IMR-90 (cell line): ENCODE measurements around the gene GAS7. TPM values are rescaled to one million over a fixed set of nuclear protein-coding genes. Genes with fewer than 3 reads are reported as not detected.
A peak's percentile ranks its signal among the peaks of the same experiment; 100 is the strongest.

Source experiments
- ATAC-seq: fragments of 200-7000 bp; cut with Tn5 transposase; 2 replicates; pipeline ENCODE4 v1.9.1; 2020; ENCODE audit warnings: low read depth, mild to moderate bottlenecking, moderate library complexity
- BruUV-seq: library from RNA; stranded (reverse); fragments of 400-500 nt; replicated peaks from 2 replicates; lab custom pipeline; 2021; lab: Mats Ljungman, UMichigan
- CTCF ChIA-PET: fragments of 300-600 bp; formaldehyde crosslinking; extraction: SDS; loops from one replicate; lab custom pipeline; 2021; ENCODE audit warnings: antibody characterized with exemption; lab: Yijun Ruan, JAX
- POLR2A ChIA-PET: fragments of 300-600 bp; sonication (Branson Sonifier 250); formaldehyde crosslinking; loops from one replicate; lab custom pipeline; 2022; ENCODE audit warnings: antibody characterized with exemption; ENCODE audit not compliant: unreplicated experiment; lab: Charles Lee
- DNase-seq: peaks from one replicate; pipeline ENCODE4 v3.0.0; 2013
- H2AFZ ChIP-seq: replicated peaks from 2 replicates; pipeline ENCODE3; 2013; ENCODE audit warnings: low read length, mild to moderate bottlenecking; ENCODE audit not compliant: poor library complexity
- H2AK5ac ChIP-seq: 2 replicates; pipeline ENCODE4 v1.6.1; 2013; ENCODE audit warnings: low read depth, low read length, inconsistent platforms
- H2AK9ac ChIP-seq: replicated peaks from 2 replicates; pipeline ENCODE3; 2013; ENCODE audit warnings: mild to moderate bottlenecking, low read depth, low read length, moderate library complexity; ENCODE audit not compliant: poor library complexity
- H2BK120ac ChIP-seq: 2 replicates; pipeline ENCODE4 v1.6.1; 2013; ENCODE audit warnings: low read depth, low read length, inconsistent platforms
- H2BK15ac ChIP-seq: 3 replicates; pipeline ENCODE4 v1.6.1; 2013; ENCODE audit warnings: low read depth, low read length, inconsistent platforms
- H2BK20ac ChIP-seq: 2 replicates; pipeline ENCODE4 v1.6.1; 2013; ENCODE audit warnings: low read depth, mild to moderate bottlenecking, inconsistent platforms, low read length, moderate library complexity
- H2BK5ac ChIP-seq: 2 replicates; pipeline ENCODE4 v1.6.1; 2013; ENCODE audit warnings: mild to moderate bottlenecking, low read depth, low read length, inconsistent platforms; ENCODE audit not compliant: poor library complexity, severe bottlenecking
- H3K14ac ChIP-seq: replicated peaks from 2 replicates; pipeline ENCODE4 v1.6.1; 2013; ENCODE audit warnings: low read depth, low read length, inconsistent platforms
- H3K18ac ChIP-seq: 2 replicates; pipeline ENCODE4 v1.6.1; 2013; ENCODE audit warnings: low read depth, low read length, control low read depth
- H3K23ac ChIP-seq: 2 replicates; pipeline ENCODE4 v1.6.1; 2013; ENCODE audit warnings: low read depth, low read length, inconsistent platforms
- H3K27ac ChIP-seq: 2 replicates; pipeline ENCODE4 v1.5.1; 2013; ENCODE audit warnings: mild to moderate bottlenecking, control low read depth, low read length; ENCODE audit not compliant: insufficient read depth
- H3K27me3 ChIP-seq: 2 replicates; pipeline ENCODE4 v1.6.1; 2013; ENCODE audit warnings: low read length; ENCODE audit not compliant: control insufficient read depth, insufficient read depth
- H3K36me3 ChIP-seq: 2 replicates; pipeline ENCODE4 v1.6.1; 2013; ENCODE audit warnings: low read length, mixed read lengths; ENCODE audit not compliant: control insufficient read depth, insufficient read depth
- H3K4ac ChIP-seq: 2 replicates; pipeline ENCODE4 v1.6.1; 2013; ENCODE audit warnings: low read depth, low read length, inconsistent platforms
- H3K4me1 ChIP-seq: 2 replicates; pipeline ENCODE4 v1.6.1; 2013; ENCODE audit warnings: low read length, mixed read lengths; ENCODE audit not compliant: control insufficient read depth, insufficient read depth
- H3K4me2 ChIP-seq: 2 replicates; pipeline ENCODE4 v1.6.1; 2013; ENCODE audit warnings: low read depth, mild to moderate bottlenecking, control low read depth, low read length, moderate library complexity
- H3K4me3 ChIP-seq: 2 replicates; pipeline ENCODE4 v1.5.1; 2013; ENCODE audit warnings: low read depth, mild to moderate bottlenecking, control low read depth, low read length, moderate library complexity; ENCODE audit not compliant: insufficient read depth
- H3K56ac ChIP-seq: 2 replicates; pipeline ENCODE4 v1.6.1; 2013; ENCODE audit warnings: low read length, inconsistent platforms; ENCODE audit not compliant: insufficient read depth; ENCODE audit errors: extremely low read depth
- H3K79me1 ChIP-seq, 2 experiments: 2 replicates each; pipeline ENCODE4 v1.6.1; 2013; ENCODE audit warnings: low read length in 2 of 2, inconsistent platforms in 1 of 2, low read depth in 1 of 2
- H3K9ac ChIP-seq: 2 replicates; pipeline ENCODE4 v1.6.1; 2013; ENCODE audit warnings: low read depth, low read length, control low read depth
- H3K9me1 ChIP-seq: 2 replicates; pipeline ENCODE4 v1.6.1; 2013; ENCODE audit warnings: low read length, inconsistent platforms; ENCODE audit not compliant: insufficient read depth
- H3K9me3 ChIP-seq: 2 replicates; pipeline ENCODE4 v1.6.1; 2013; ENCODE audit warnings: low read length; ENCODE audit not compliant: control insufficient read depth, insufficient read depth
- H4K20me1 ChIP-seq: 2 replicates; pipeline ENCODE4 v1.6.1; 2013; ENCODE audit warnings: low read length, inconsistent platforms; ENCODE audit not compliant: insufficient read depth
- H4K5ac ChIP-seq: 2 replicates; pipeline ENCODE4 v1.6.1; 2013; ENCODE audit warnings: mild to moderate bottlenecking, low read depth, low read length, control low read depth
- H4K8ac ChIP-seq, 2 experiments: 2 replicates each; pipeline ENCODE4 v1.6.1; 2013; ENCODE audit warnings: low read depth in 2 of 2, low read length in 2 of 2, control low read depth in 1 of 2, inconsistent platforms in 1 of 2
- H4K91ac ChIP-seq: 2 replicates; pipeline ENCODE4 v1.6.1; 2013; ENCODE audit warnings: low read depth, low read length, inconsistent platforms; ENCODE audit not compliant: insufficient read depth
- BHLHE40 ChIP-seq: fragments of 150-350 bp; IDR thresholded peaks from 2 replicates; pipeline ENCODE4 v1.6.1; 2016; ENCODE audit warnings: mild to moderate bottlenecking, low read depth, low read length
- CEBPB ChIP-seq: IDR thresholded peaks from 2 replicates; pipeline ENCODE4 v1.6.1; 2012; ENCODE audit warnings: low read depth, low read length, improper control_type of control experiment
- CTCF ChIP-seq: conservative IDR thresholded peaks from 2 replicates; pipeline ENCODE4 v1.5.1; 2012; ENCODE audit warnings: mild to moderate bottlenecking, low read depth, low read length, improper control_type of control experiment
- MAFK ChIP-seq: IDR thresholded peaks from 2 replicates; pipeline ENCODE4 v1.6.1; 2012; ENCODE audit warnings: low read depth, low read length, improper control_type of control experiment
- RCOR1 ChIP-seq: IDR thresholded peaks from 2 replicates; pipeline ENCODE4 v1.6.1; 2012; ENCODE audit warnings: mild to moderate bottlenecking, low read length, improper control_type of control experiment; ENCODE audit not compliant: insufficient replicate concordance
- RFX5 ChIP-seq: IDR thresholded peaks from 2 replicates; pipeline ENCODE4 v1.8.0; 2012; ENCODE audit warnings: low read depth, mild to moderate bottlenecking, low read length, moderate library complexity
- SMC3 ChIP-seq: fragments of 150-350 bp; IDR thresholded peaks from 2 replicates; pipeline ENCODE4 v1.6.1; 2016; ENCODE audit warnings: low read depth, mild to moderate bottlenecking, antibody characterized with exemption, low read length, moderate library complexity
- WGBS, 2 experiments: methylation state at CpG; one replicate each; pipeline versions ENCODE4 v1.1.5 to v1.1.7; 2013; ENCODE audit warnings: missing lambda C conversion rate in 2 of 2; ENCODE audit not compliant: insufficient read length in 1 of 2; ENCODE audit errors: extremely low coverage in 2 of 2; 5-methylcytosine and 5-hydroxymethylcytosine counted together
- dilution Hi-C: fragments of 300-500 bp; cut with HindIII; formaldehyde crosslinking; loops from one replicate; pipeline ENCODE4 v1.14.3; 2018; ENCODE audit warnings: low sequenced_read_pairs; ENCODE audit not compliant: unreplicated experiment
- in situ Hi-C: fragments of 300-500 bp; cut with MboI; formaldehyde crosslinking; loops from 3 replicates; pipeline ENCODE4 v1.14.3; 2019; ENCODE audit warnings: low sequenced_read_pairs, inconsistent platforms, mixed read lengths
- intact Hi-C: fragments of 100-400 bp; cut with micrococcal nuclease; formaldehyde crosslinking; loops from 2 replicates; pipeline ENCODE4 v1.10.0; 2022
- polyA plus RNA-seq, 3 experiments: library from polyadenylated mRNA; depleted of rRNA; stranded (reverse); fragments of >200 nt; gene quantifications; 2 replicates each; pipeline ENCODE4 v1.2.3, GENCODE V29; 2012; ENCODE audit warnings: low replicate concordance in 1 of 3
- total RNA-seq: library from RNA; depleted of rRNA; stranded (reverse); fragments of >200 nt; gene quantifications from 2 replicates; pipeline ENCODE4 v1.2.3, GENCODE V29; 2012
- TF ChIP-seq, protein P1 (sequence below): fragments of 150-350 bp; IDR thresholded peaks from 2 replicates; pipeline ENCODE4 v1.6.1; 2017; ENCODE audit warnings: mild to moderate bottlenecking, antibody characterized with exemption, low read length, low read depth

The GAS7 gene
- total and polyA plus RNA-seq, 2 of the 4 experiments (the other 2 are of a cell fraction), result 4.6 to 5.0 TPM

GRCh38 chr17:10091046-10091445 is 107.4 kb downstream of the GAS7 start:
- no peak overlapping the region for H3K56ac ChIP-seq
- DNase-seq, result no peak
- H2BK5ac ChIP-seq, result no peak overlapping the region
- H2BK20ac ChIP-seq, result no peak overlapping the region
- whole genome bisulfite sequencing, 2 experiments, result 50% methylated on average over 2 of the region's 5 CpGs; no CpG with 5 or more reads in 1 of the 2 experiments
- ChIA-PET POLR2A (no interaction called here), CTCF (no interaction called here)
- BruUV-seq, result no TSS peak
- H3K27ac ChIP-seq, result no peak overlapping the region
- H2BK120ac ChIP-seq, result no peak overlapping the region
- H2BK15ac ChIP-seq, result 0 out of 3 replicates have a peak overlapping the region, but pooled peaks have one; percentile 21
- H3K27me3 ChIP-seq, result no peaks in the 10 kb centered on the region
- 0 out of 4 replicates have a peak, but pooled peaks cover 0 to 3% of the 10 kb centered on the region in 2 experiments for H3K79me1 ChIP-seq
- no peak overlapping the region for H4K5ac ChIP-seq
- peaks cover 8% of the 10 kb centered on the region for H3K9me3 ChIP-seq
- peaks cover 8% of the 10 kb centered on the region; the same call in 1 of the 2 replicates for H3K9me1 ChIP-seq
- H3K9ac ChIP-seq, result no peak overlapping the region
- no peak overlapping the region for H4K8ac ChIP-seq
- peak overlapping the region; percentile 20; the same call in 1 of the 2 replicates for H3K18ac ChIP-seq
- no peak overlapping the region for H3K4me3 ChIP-seq
- no peaks in the 10 kb centered on the region for H3K36me3 ChIP-seq
- ATAC-seq, result no peak
- H2AK9ac ChIP-seq, result no peak overlapping the region
- H3K14ac ChIP-seq, result no peak overlapping the region
- in situ Hi-C loops (no loop called here), intact Hi-C loops (no loop called here), dilution Hi-C loops (no loop called here)
- H4K20me1 ChIP-seq, result no peaks in the 10 kb centered on the region
- H2AFZ ChIP-seq, result peak overlapping the region; percentile 1
- no peak overlapping the region for H3K23ac ChIP-seq
- H4K91ac ChIP-seq, result no peak overlapping the region
- peak overlapping the region; percentile 8; the same call in 1 of the 2 replicates for H2AK5ac ChIP-seq
- H3K4ac ChIP-seq, result no peak overlapping the region
- peaks cover 10% of the 10 kb centered on the region; the same call in 1 of the 2 replicates for H3K4me1 ChIP-seq
- H3K4me2 ChIP-seq, result no peak overlapping the region
- no peak for TF ChIP-seq RFX5
- TF ChIP-seq CTCF, result no peak
- TF ChIP-seq, protein P1, sequence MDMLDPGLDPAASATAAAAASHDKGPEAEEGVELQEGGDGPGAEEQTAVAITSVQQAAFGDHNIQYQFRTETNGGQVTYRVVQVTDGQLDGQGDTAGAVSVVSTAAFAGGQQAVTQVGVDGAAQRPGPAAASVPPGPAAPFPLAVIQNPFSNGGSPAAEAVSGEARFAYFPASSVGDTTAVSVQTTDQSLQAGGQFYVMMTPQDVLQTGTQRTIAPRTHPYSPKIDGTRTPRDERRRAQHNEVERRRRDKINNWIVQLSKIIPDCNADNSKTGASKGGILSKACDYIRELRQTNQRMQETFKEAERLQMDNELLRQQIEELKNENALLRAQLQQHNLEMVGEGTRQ, result no peak
- no peak for TF ChIP-seq MAFK
- no peak for TF ChIP-seq CEBPB
- TF ChIP-seq RCOR1, result no peak
- no peak for TF ChIP-seq BHLHE40
- TF ChIP-seq SMC3, result no peak
